Mesendoderm (in vitro differentiated cells): ENCODE results near the gene MAPK14.

Experiments
- DNase-seq: peaks from one replicate; pipeline ENCODE4 v3.0.0; 2013
- H2AK5ac ChIP-seq: 2 replicates; pipeline ENCODE4 v1.6.1; 2013; ENCODE audit warnings: low read length, inconsistent platforms
- H2BK120ac ChIP-seq: 2 replicates; pipeline ENCODE4 v1.6.1; 2013; ENCODE audit warnings: low read depth, mild to moderate bottlenecking, low read length, moderate library complexity, mixed read lengths
- H2BK15ac ChIP-seq: replicated peaks from 2 replicates; pipeline ENCODE4 v1.6.1; 2013; ENCODE audit warnings: low read depth, mild to moderate bottlenecking, moderate library complexity
- H2BK5ac ChIP-seq: 2 replicates; pipeline ENCODE4 v1.6.1; 2013; ENCODE audit warnings: low read length, inconsistent platforms
- H3K18ac ChIP-seq: 2 replicates; pipeline ENCODE4 v1.6.1; 2013; ENCODE audit warnings: mild to moderate bottlenecking, low read length, mixed read lengths
- H3K23ac ChIP-seq: one replicate; pipeline ENCODE4 v1.6.1; 2013; ENCODE audit warnings: low read length
- H3K27ac ChIP-seq: 2 replicates; pipeline ENCODE4 v1.5.1; 2013; ENCODE audit warnings: low read depth, mild to moderate bottlenecking, inconsistent platforms, low read length, moderate library complexity
- H3K27me3 ChIP-seq: 2 replicates; pipeline ENCODE4 v1.6.1; 2013; ENCODE audit warnings: low read length, control low read depth, mild to moderate bottlenecking, inconsistent platforms; ENCODE audit not compliant: insufficient read depth, poor library complexity
- H3K36me3 ChIP-seq: 2 replicates; pipeline ENCODE4 v1.6.1; 2013; ENCODE audit warnings: low read length, inconsistent platforms; ENCODE audit not compliant: control insufficient read depth, insufficient read depth
- H3K4ac ChIP-seq: one replicate; pipeline ENCODE4 v1.6.1; 2013; ENCODE audit warnings: low read depth, mild to moderate bottlenecking, low read length, moderate library complexity
- H3K4me1 ChIP-seq: 2 replicates; pipeline ENCODE4 v1.6.1; 2013; ENCODE audit warnings: low read depth, low read length, inconsistent platforms; ENCODE audit not compliant: control insufficient read depth
- H3K4me2 ChIP-seq: 2 replicates; pipeline ENCODE4 v1.6.1; 2013; ENCODE audit warnings: low read length
- H3K4me3 ChIP-seq: 2 replicates; pipeline ENCODE4 v1.5.1; 2013; ENCODE audit warnings: mild to moderate bottlenecking, low read length
- H3K56ac ChIP-seq: one replicate; pipeline ENCODE4 v1.6.1; 2013; ENCODE audit warnings: low read length
- H3K79me1 ChIP-seq: 2 replicates; pipeline ENCODE4 v1.6.1; 2013; ENCODE audit warnings: low read length, inconsistent platforms
- H3K79me2 ChIP-seq: 2 replicates; pipeline ENCODE4 v1.6.1; 2013; ENCODE audit warnings: mild to moderate bottlenecking, low read length; ENCODE audit not compliant: control insufficient read depth, insufficient read depth
- H3K9ac ChIP-seq: 2 replicates; pipeline ENCODE4 v1.6.1; 2013; ENCODE audit warnings: low read length, inconsistent platforms
- H4K5ac ChIP-seq: one replicate; pipeline ENCODE4 v1.6.1; 2013; ENCODE audit warnings: low read length
- H4K8ac ChIP-seq: one replicate; pipeline ENCODE4 v1.6.1; 2013; ENCODE audit warnings: low read depth, mild to moderate bottlenecking, control low read depth, low read length, moderate library complexity
- WGBS: extraction: QIAGEN DNeasy Blood & Tissue Kit; methylation state at CpG from one replicate; pipeline ENCODE4 v1.1.7; 2013; ENCODE audit warnings: low lambda C conversion rate, missing lambda C conversion rate; ENCODE audit not compliant: insufficient coverage; ENCODE audit errors: extremely low coverage; 5-methylcytosine and 5-hydroxymethylcytosine counted together

The MAPK14 gene

GRCh38 chr6:36067374-36068011 lies 39.9 kb downstream of the MAPK14 start:
- H2AK5ac ChIP-seq: no peak overlapping the region
- no peak for DNase-seq
- no peaks in the 10 kb centered on the region for H3K4me1 ChIP-seq
- no peak overlapping the region for H3K23ac ChIP-seq
- H3K36me3 ChIP-seq: no peaks in the 10 kb centered on the region
- H3K27me3 ChIP-seq: no peaks in the 10 kb centered on the region
- H3K27ac ChIP-seq: no peak overlapping the region
- H3K4me3 ChIP-seq: no peak overlapping the region
- no peak overlapping the region for H3K4me2 ChIP-seq
- H3K18ac ChIP-seq: no peak overlapping the region
- H4K5ac ChIP-seq: no peak overlapping the region
- H3K79me1 ChIP-seq: peaks cover 2% of the 10 kb centered on the region
- no peak overlapping the region for H2BK5ac ChIP-seq
- no peak overlapping the region for H3K56ac ChIP-seq
- no peaks in the 10 kb centered on the region for H3K79me2 ChIP-seq
- no peak overlapping the region for H2BK120ac ChIP-seq
- no peak overlapping the region for H2BK15ac ChIP-seq
- no peak overlapping the region for H3K4ac ChIP-seq
- no CpG with 5 or more reads among the region's 3 CpGs for WGBS
- H4K8ac ChIP-seq: no peak overlapping the region
- H3K9ac ChIP-seq: no peak overlapping the region

GRCh38 chr6:36068012-36068392 lies 40.4 kb downstream of the MAPK14 start:
- Histone ChIP-seq H2BK15ac (no peak overlapping the region), H3K27me3 (no peaks in the 10 kb centered on the region), H3K18ac (no peak overlapping the region), H2BK5ac (no peak overlapping the region), H3K79me1 (peaks cover 2% of the 10 kb centered on the region), H3K9ac (no peak overlapping the region), H4K8ac (no peak overlapping the region), H3K27ac (no peak overlapping the region), H3K56ac (no peak overlapping the region), H3K36me3 (no peaks in the 10 kb centered on the region), H2AK5ac (no peak overlapping the region), H3K4ac (no peak overlapping the region), H3K23ac (no peak overlapping the region), H4K5ac (no peak overlapping the region), H3K4me3 (no peak overlapping the region), H3K4me2 (no peak overlapping the region), H3K4me1 (no peaks in the 10 kb centered on the region), H3K79me2 (no peaks in the 10 kb centered on the region), H2BK120ac (no peak overlapping the region)
- no peak for DNase-seq

GRCh38 chr6:36068586-36068985 lies 41.0 kb downstream of the MAPK14 start:
- Histone ChIP-seq H3K56ac (no peak overlapping the region), H3K27ac (no peak overlapping the region), H3K4me2 (no peak overlapping the region), H3K4me1 (no peaks in the 10 kb centered on the region), H3K4me3 (no peak overlapping the region), H3K18ac (no peak overlapping the region), H3K79me2 (no peaks in the 10 kb centered on the region), H4K5ac (no peak overlapping the region), H4K8ac (no peak overlapping the region), H3K9ac (no peak overlapping the region), H3K36me3 (no peaks in the 10 kb centered on the region), H2BK5ac (no peak overlapping the region), H3K4ac (no peak overlapping the region), H3K27me3 (no peaks in the 10 kb centered on the region), H2BK15ac (no peak overlapping the region), H3K23ac (no peak overlapping the region), H3K79me1 (peaks cover 2% of the 10 kb centered on the region), H2AK5ac (no peak overlapping the region), H2BK120ac (no peak overlapping the region)
- DNase-seq: no peak
- no CpG with 5 or more reads among the region's 3 CpGs for WGBS

GRCh38 chr6:36069573-36069972 lies 42.0 kb downstream of the MAPK14 start:
- Histone ChIP-seq H3K9ac (no peak overlapping the region), H3K27ac (no peak overlapping the region), H3K4me3 (no peak overlapping the region), H3K27me3 (no peaks in the 10 kb centered on the region), H3K23ac (no peak overlapping the region), H3K4me2 (no peak overlapping the region), H3K56ac (no peak overlapping the region), H3K18ac (no peak overlapping the region), H2AK5ac (no peak overlapping the region), H4K8ac (no peak overlapping the region), H2BK5ac (no peak overlapping the region), H2BK15ac (no peak overlapping the region), H3K4ac (no peak overlapping the region), H3K4me1 (no peaks in the 10 kb centered on the region), H3K79me2 (no peaks in the 10 kb centered on the region), H3K36me3 (no peaks in the 10 kb centered on the region), H4K5ac (no peak overlapping the region), H2BK120ac (no peak overlapping the region), H3K79me1 (peaks cover 2% of the 10 kb centered on the region)
- DNase-seq: peak; percentile 61
- WGBS: no CpG with 5 or more reads among the region's 1 CpG

GRCh38 chr6:36070252-36070651 lies 42.6 kb downstream of the MAPK14 start:
- no peak overlapping the region for H2BK120ac ChIP-seq
- WGBS: no CpG with 5 or more reads among the region's 3 CpGs
- no peak for DNase-seq
- H2AK5ac ChIP-seq: no peak overlapping the region
- H3K27ac ChIP-seq: no peak overlapping the region
- H3K9ac ChIP-seq: no peak overlapping the region
- no peak overlapping the region for H2BK5ac ChIP-seq
- H3K36me3 ChIP-seq: no peaks in the 10 kb centered on the region
- no peaks in the 10 kb centered on the region for H3K79me2 ChIP-seq
- no peak overlapping the region for H3K4me3 ChIP-seq
- H2BK15ac ChIP-seq: no peak overlapping the region
- no peak overlapping the region for H3K23ac ChIP-seq
- H3K18ac ChIP-seq: no peak overlapping the region
- H3K27me3 ChIP-seq: no peaks in the 10 kb centered on the region
- H3K4me2 ChIP-seq: no peak overlapping the region
- H3K56ac ChIP-seq: no peak overlapping the region
- no peaks in the 10 kb centered on the region for H3K4me1 ChIP-seq
- H3K4ac ChIP-seq: no peak overlapping the region
- no peak overlapping the region for H4K8ac ChIP-seq
- H4K5ac ChIP-seq: no peak overlapping the region
- H3K79me1 ChIP-seq: no peaks in the 10 kb centered on the region

GRCh38 chr6:36071281-36071680 lies 43.7 kb downstream of the MAPK14 start:
- no peak overlapping the region for H2BK5ac ChIP-seq
- no peak overlapping the region for H3K27ac ChIP-seq
- no peak for DNase-seq
- H2AK5ac ChIP-seq: no peak overlapping the region
- H3K4me2 ChIP-seq: no peak overlapping the region
- no peak overlapping the region for H3K18ac ChIP-seq
- H4K8ac ChIP-seq: no peak overlapping the region
- WGBS: no CpG with 5 or more reads among the region's 3 CpGs
- H3K79me2 ChIP-seq: no peaks in the 10 kb centered on the region
- H3K23ac ChIP-seq: no peak overlapping the region
- H3K4ac ChIP-seq: no peak overlapping the region
- H2BK120ac ChIP-seq: no peak overlapping the region
- no peaks in the 10 kb centered on the region for H3K4me1 ChIP-seq
- no peaks in the 10 kb centered on the region for H3K36me3 ChIP-seq
- H2BK15ac ChIP-seq: no peak overlapping the region
- no peaks in the 10 kb centered on the region for H3K27me3 ChIP-seq
- H3K79me1 ChIP-seq: no peaks in the 10 kb centered on the region
- H4K5ac ChIP-seq: no peak overlapping the region
- no peak overlapping the region for H3K9ac ChIP-seq
- H3K4me3 ChIP-seq: no peak overlapping the region
- no peak overlapping the region for H3K56ac ChIP-seq
